Activated naive CD8-positive, alpha-beta T cell treated with anti-CD3 and anti-CD28 coated beads, Interleukin-2, amount 10 ng/mL, durations not matched to agents 7 days and 5 days (primary cell): Measurements from ENCODE around the gene NKAIN2. TPM values are rescaled to one million over a fixed set of nuclear protein-coding genes. Genes with fewer than 3 reads are reported as not detected.

Experiments used
- ATAC-seq: fragments of 150-1000 bp; cut with Tn5 transposase; one replicate; pipeline ENCODE4 v1.10.0; 2021; ENCODE audit warnings: low read depth, moderate library complexity
- POLR2A ChIA-PET: fragments of 350-600 bp; sonication (Branson Sonifier 250); formaldehyde crosslinking; loops from one replicate; lab custom pipeline; 2021; ENCODE audit warnings: antibody characterized with exemption; lab: Charles Lee
- DNase-seq: peaks from one replicate; pipeline ENCODE4 v3.0.0; 2021
- H3K27ac Mint-ChIP-seq: one replicate; pipeline ENCODE4 v1.8.0; 2022; ENCODE audit warnings: mild to moderate bottlenecking, mixed read lengths
- H3K27me3 Mint-ChIP-seq: one replicate; pipeline ENCODE4 v1.8.0; 2022; ENCODE audit warnings: mild to moderate bottlenecking, moderate library complexity, mixed read lengths
- H3K36me3 Mint-ChIP-seq: one replicate; pipeline ENCODE4 v1.8.0; 2021; ENCODE audit warnings: mild to moderate bottlenecking, mixed read lengths
- H3K4me1 Mint-ChIP-seq: one replicate; pipeline ENCODE4 v1.8.0; 2021; ENCODE audit warnings: mixed read lengths
- H3K4me3 Mint-ChIP-seq: one replicate; pipeline ENCODE4 v1.8.0; 2022; ENCODE audit warnings: mild to moderate bottlenecking, moderate library complexity, mixed read lengths
- H3K9me3 Mint-ChIP-seq: one replicate; pipeline ENCODE4 v1.8.0; 2021; ENCODE audit warnings: mixed read lengths
- total RNA-seq, 2 experiments: library from RNA; stranded (reverse); gene quantifications; one replicate each; pipeline ENCODE4 v1.2.3, GENCODE V29; 2021

Gene NKAIN2
- total RNA-seq, 2 experiments from 2014 or later = not detected

GRCh38 chr6:124078169-124078568 is 274.5 kb downstream of the NKAIN2 start:
- H3K9me3 Mint-ChIP-seq = peaks cover 1% of the 10 kb centered on the region
- POLR2A ChIA-PET = no interaction called here
- DNase-seq (no peak), ATAC-seq (no peak)
- H3K4me3 Mint-ChIP-seq = no peak overlapping the region
- H3K27me3 Mint-ChIP-seq = no peaks in the 10 kb centered on the region
- H3K36me3 Mint-ChIP-seq = no peaks in the 10 kb centered on the region
- no peaks in the 10 kb centered on the region for H3K4me1 Mint-ChIP-seq
- H3K27ac Mint-ChIP-seq = no peak overlapping the region

GRCh38 chr6:124080483-124080882 is 276.8 kb downstream of the NKAIN2 start:
- no peak for DNase-seq
- H3K4me3 Mint-ChIP-seq = no peak overlapping the region
- H3K36me3 Mint-ChIP-seq = no peaks in the 10 kb centered on the region
- H3K27me3 Mint-ChIP-seq = no peaks in the 10 kb centered on the region
- POLR2A ChIA-PET = no interaction called here
- H3K9me3 Mint-ChIP-seq = no peaks in the 10 kb centered on the region
- H3K4me1 Mint-ChIP-seq = no peaks in the 10 kb centered on the region
- ATAC-seq = no peak
- no peak overlapping the region for H3K27ac Mint-ChIP-seq

DNA sequence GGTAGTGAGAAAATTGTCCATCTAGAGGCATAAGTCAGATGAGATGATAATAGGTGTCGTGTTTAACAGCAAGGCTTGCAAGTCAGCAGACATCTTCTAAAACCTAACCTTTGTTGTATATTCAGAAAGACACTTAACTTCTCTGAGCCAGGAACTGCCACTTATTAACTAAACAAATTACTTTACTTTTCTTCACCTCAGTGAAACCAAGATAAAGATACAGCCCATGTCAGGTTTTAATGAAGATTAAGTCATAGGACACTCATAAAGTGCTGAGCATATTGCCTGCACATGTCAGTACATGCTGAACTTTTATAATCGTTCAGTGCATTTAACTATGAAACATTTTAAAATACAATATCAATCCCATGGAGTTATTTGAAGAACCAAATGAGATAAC is 286.8 kb downstream of the NKAIN2 start:
- no peak for DNase-seq
- Mint-ChIP-seq H3K9me3 (no peaks in the 10 kb centered on the region), H3K27me3 (no peaks in the 10 kb centered on the region), H3K4me3 (no peak overlapping the region), H3K27ac (no peak overlapping the region), H3K36me3 (no peaks in the 10 kb centered on the region), H3K4me1 (no peaks in the 10 kb centered on the region)
- no peak for ATAC-seq
- POLR2A ChIA-PET = no interaction called here

- H3K36me3 Mint-ChIP-seq = no peaks in the 10 kb centered on the region
- no peaks in the 10 kb centered on the region for H3K27me3 Mint-ChIP-seq
- H3K4me3 Mint-ChIP-seq = no peak overlapping the region
- ATAC-seq (no peak), DNase-seq (no peak)
- no peak overlapping the region for H3K27ac Mint-ChIP-seq
- POLR2A ChIA-PET = no interaction called here
- no peaks in the 10 kb centered on the region for H3K9me3 Mint-ChIP-seq
- H3K4me1 Mint-ChIP-seq = no peaks in the 10 kb centered on the region
Measured at GRCh38 chr6:124099520-124099919, 295.9 kb downstream of the NKAIN2 start.

- H3K4me1 Mint-ChIP-seq = no peaks in the 10 kb centered on the region
- no peak overlapping the region for H3K27ac Mint-ChIP-seq
- H3K4me3 Mint-ChIP-seq = no peak overlapping the region
- H3K36me3 Mint-ChIP-seq = no peaks in the 10 kb centered on the region
- ATAC-seq (no peak), DNase-seq (no peak)
- POLR2A ChIA-PET = no interaction called here
- H3K9me3 Mint-ChIP-seq = no peaks in the 10 kb centered on the region
- no peaks in the 10 kb centered on the region for H3K27me3 Mint-ChIP-seq
Measured at GRCh38 chr6:124110514-124110913, 306.8 kb downstream of the NKAIN2 start.

DNA sequence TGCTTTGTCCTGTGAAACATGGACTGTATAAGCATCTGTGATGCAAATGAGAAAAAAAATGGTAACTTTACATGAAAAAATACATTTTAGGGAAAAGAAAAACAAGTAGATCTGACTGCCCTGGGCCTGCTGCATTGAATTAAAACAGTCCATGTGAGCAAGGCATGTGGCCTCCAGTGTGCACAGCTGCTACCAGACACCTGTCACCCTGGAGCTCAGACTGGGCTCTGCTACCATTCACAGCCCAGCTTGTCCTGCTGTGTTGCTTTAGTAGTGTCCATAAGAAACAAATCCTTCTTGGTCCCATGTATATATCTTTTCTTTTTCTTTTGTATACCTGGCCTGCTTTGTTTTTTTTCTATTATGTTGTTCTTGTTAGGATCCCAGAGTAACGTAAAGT is 315.9 kb downstream of the NKAIN2 start:
- ATAC-seq (no peak), DNase-seq (no peak)
- Mint-ChIP-seq H3K4me3 (no peak overlapping the region), H3K9me3 (no peaks in the 10 kb centered on the region), H3K4me1 (no peaks in the 10 kb centered on the region), H3K27ac (no peak overlapping the region), H3K36me3 (no peaks in the 10 kb centered on the region), H3K27me3 (no peaks in the 10 kb centered on the region)
- POLR2A ChIA-PET = no interaction called here

- Mint-ChIP-seq H3K4me1 (no peaks in the 10 kb centered on the region), H3K36me3 (no peaks in the 10 kb centered on the region), H3K9me3 (no peaks in the 10 kb centered on the region), H3K4me3 (no peak overlapping the region), H3K27ac (no peak overlapping the region), H3K27me3 (no peaks in the 10 kb centered on the region)
- POLR2A ChIA-PET = no interaction called here
- ATAC-seq (no peak), DNase-seq (no peak)
Measured at GRCh38 chr6:124123617-124124209, 320.0 kb downstream of the NKAIN2 start.

- Mint-ChIP-seq H3K36me3 (no peaks in the 10 kb centered on the region), H3K27me3 (no peaks in the 10 kb centered on the region), H3K9me3 (no peaks in the 10 kb centered on the region), H3K27ac (no peak overlapping the region), H3K4me3 (no peak overlapping the region), H3K4me1 (no peaks in the 10 kb centered on the region)
- no peak for ATAC-seq
- DNase-seq = no peak
- POLR2A ChIA-PET = no interaction called here
Measured at GRCh38 chr6:124131259-124131658, 327.6 kb downstream of the NKAIN2 start.

GRCh38 chr6:124131779-124132178 is 328.1 kb downstream of the NKAIN2 start:
- DNase-seq (no peak), ATAC-seq (no peak)
- POLR2A ChIA-PET = no interaction called here
- no peak overlapping the region for H3K4me3 Mint-ChIP-seq
- no peaks in the 10 kb centered on the region for H3K4me1 Mint-ChIP-seq
- no peak overlapping the region for H3K27ac Mint-ChIP-seq
- no peaks in the 10 kb centered on the region for H3K9me3 Mint-ChIP-seq
- no peaks in the 10 kb centered on the region for H3K27me3 Mint-ChIP-seq
- no peaks in the 10 kb centered on the region for H3K36me3 Mint-ChIP-seq

- Mint-ChIP-seq H3K9me3 (no peaks in the 10 kb centered on the region), H3K4me3 (no peak overlapping the region), H3K36me3 (no peaks in the 10 kb centered on the region), H3K4me1 (no peaks in the 10 kb centered on the region), H3K27me3 (no peaks in the 10 kb centered on the region), H3K27ac (no peak overlapping the region)
- POLR2A ChIA-PET = no interaction called here
- DNase-seq (no peak), ATAC-seq (no peak)
Measured at GRCh38 chr6:124132256-124132655, 328.6 kb downstream of the NKAIN2 start.

DNA sequence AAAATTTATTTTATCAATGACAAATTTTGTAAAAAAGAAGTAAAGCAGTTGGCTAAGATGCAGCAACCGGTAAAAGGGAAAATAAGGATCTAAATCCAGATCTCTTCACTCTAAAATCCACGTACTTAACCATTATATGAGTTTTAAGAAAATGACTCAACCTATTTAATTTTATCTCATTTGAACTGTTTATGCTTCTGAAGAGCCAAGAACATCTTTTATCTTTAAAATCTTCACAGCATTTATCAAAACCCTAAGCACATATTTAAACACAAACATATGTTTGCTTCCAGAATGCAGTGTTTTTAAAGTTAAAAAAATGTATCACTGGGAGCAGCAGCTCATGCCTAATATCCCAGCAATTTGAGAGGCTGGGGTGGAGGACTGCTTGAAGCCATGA is 339.2 kb downstream of the NKAIN2 start:
- POLR2A ChIA-PET = no interaction called here
- Mint-ChIP-seq H3K4me3 (no peak overlapping the region), H3K36me3 (no peaks in the 10 kb centered on the region), H3K4me1 (no peaks in the 10 kb centered on the region), H3K27ac (no peak overlapping the region), H3K9me3 (peaks cover 3% of the 10 kb centered on the region), H3K27me3 (no peaks in the 10 kb centered on the region)
- DNase-seq = no peak
- no peak for ATAC-seq

DNA sequence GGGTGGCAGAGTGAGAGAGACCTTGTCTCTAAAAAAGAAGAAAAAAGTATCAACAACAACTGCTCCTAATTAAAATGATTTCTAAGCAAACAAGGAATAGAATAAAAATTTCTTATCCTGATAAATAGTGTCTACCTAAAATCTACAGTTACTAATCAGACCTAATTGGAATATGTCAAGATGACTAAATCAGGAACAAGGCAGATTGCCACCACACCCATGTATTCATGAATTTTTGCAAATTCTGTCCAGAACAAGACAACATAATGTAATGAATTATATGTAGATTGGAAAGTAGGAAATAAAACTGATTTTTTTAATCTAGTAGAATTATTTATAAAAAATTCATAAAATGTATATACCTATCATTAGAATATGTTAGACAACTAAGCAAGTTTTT is 339.8 kb downstream of the NKAIN2 start:
- peaks cover 3% of the 10 kb centered on the region for H3K9me3 Mint-ChIP-seq
- H3K4me1 Mint-ChIP-seq = no peaks in the 10 kb centered on the region
- POLR2A ChIA-PET = no interaction called here
- H3K4me3 Mint-ChIP-seq = no peak overlapping the region
- no peak for ATAC-seq
- no peaks in the 10 kb centered on the region for H3K36me3 Mint-ChIP-seq
- no peak overlapping the region for H3K27ac Mint-ChIP-seq
- H3K27me3 Mint-ChIP-seq = no peaks in the 10 kb centered on the region
- DNase-seq = no peak

DNA sequence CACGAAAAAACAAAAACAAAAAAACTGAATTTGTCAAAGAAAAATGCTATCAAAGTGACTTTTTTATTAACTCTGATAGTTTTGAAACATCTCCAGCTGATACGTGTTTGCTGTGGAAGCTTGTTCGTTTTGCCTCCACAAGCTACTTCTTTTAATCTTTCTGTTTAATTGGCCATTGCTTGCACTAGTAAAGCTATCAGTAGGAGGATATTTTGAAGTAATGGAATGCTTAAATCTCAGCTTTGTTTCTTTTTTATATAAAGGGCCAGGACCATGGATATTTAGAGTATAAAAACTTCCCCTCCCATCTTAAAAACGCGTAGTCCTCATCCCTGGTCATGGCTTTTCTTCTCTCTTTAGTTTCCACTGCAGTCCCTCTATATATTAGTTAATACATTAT is 344.0 kb downstream of the NKAIN2 start:
- Mint-ChIP-seq H3K36me3 (no peaks in the 10 kb centered on the region), H3K27me3 (no peaks in the 10 kb centered on the region), H3K9me3 (no peaks in the 10 kb centered on the region), H3K4me3 (no peak overlapping the region), H3K4me1 (no peaks in the 10 kb centered on the region), H3K27ac (no peak overlapping the region)
- POLR2A ChIA-PET = no interaction called here
- no peak for ATAC-seq
- no peak for DNase-seq

DNA sequence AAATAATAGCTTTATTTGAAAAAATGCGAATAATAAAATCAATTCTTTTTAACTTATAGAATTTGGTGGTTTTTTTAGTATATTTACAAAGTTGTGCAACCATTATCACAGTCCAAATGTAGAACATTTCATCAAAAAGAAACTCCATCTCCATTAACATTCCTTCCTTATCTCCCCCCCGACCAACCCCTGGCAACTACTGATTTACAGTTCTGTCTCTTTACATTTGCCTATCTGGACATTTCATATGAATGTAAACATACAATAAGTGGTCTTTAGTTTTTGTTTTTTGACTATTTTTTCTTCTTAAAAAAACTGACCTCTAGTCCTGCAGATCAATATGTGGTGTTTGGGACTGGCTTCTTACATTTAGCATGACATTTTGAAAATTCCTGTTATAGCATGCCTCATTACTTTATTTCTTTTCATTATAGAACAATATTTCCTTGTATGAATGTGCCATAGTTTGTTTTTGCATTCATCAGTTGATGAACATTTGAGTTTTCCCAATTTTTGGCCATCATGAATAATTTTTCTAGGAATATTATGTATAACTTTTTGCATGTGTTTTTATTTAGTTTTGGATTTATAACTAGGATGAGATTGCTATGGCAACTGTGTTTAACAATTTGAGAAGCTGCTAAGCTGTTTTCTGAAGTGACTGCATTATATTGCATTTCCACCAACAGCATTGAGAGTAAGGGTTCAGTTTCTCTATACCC is 344.7 kb downstream of the NKAIN2 start:
- Mint-ChIP-seq H3K4me3 (no peak overlapping the region), H3K36me3 (no peaks in the 10 kb centered on the region), H3K4me1 (no peaks in the 10 kb centered on the region), H3K9me3 (no peaks in the 10 kb centered on the region), H3K27ac (no peak overlapping the region), H3K27me3 (no peaks in the 10 kb centered on the region)
- no peak for ATAC-seq
- no peak for DNase-seq
- POLR2A ChIA-PET = no interaction called here
